Subcutaneous adipose tissue (tissue), 4 donors: ENCODE data around the gene GALNT9. TPM values are rescaled to one million over a fixed set of nuclear protein-coding genes. Genes with fewer than 3 reads are reported as not detected.

Experiments
- total RNA-seq, 4 donors: library from RNA; depleted of rRNA; stranded (reverse); fragments of >200 nt; gene quantifications; one replicate each; pipeline ENCODE4 v1.1.0, GENCODE V29; 2016
- TF ChIP-seq, protein P1 (sequence below): fragments of 450-650 bp; IDR thresholded peaks from one replicate; pipeline ENCODE4 v1.5.1; 2016; ENCODE audit warnings: low read depth, mild to moderate bottlenecking, control low read depth, antibody characterized with exemption, moderate library complexity

GALNT9 gene
- total RNA-seq, 4 donors from 2014 or later: not detected

GRCh38 chr12:132276827-132277373 is 52.5 kb downstream of the GALNT9 start:
- TF ChIP-seq, protein P1, sequence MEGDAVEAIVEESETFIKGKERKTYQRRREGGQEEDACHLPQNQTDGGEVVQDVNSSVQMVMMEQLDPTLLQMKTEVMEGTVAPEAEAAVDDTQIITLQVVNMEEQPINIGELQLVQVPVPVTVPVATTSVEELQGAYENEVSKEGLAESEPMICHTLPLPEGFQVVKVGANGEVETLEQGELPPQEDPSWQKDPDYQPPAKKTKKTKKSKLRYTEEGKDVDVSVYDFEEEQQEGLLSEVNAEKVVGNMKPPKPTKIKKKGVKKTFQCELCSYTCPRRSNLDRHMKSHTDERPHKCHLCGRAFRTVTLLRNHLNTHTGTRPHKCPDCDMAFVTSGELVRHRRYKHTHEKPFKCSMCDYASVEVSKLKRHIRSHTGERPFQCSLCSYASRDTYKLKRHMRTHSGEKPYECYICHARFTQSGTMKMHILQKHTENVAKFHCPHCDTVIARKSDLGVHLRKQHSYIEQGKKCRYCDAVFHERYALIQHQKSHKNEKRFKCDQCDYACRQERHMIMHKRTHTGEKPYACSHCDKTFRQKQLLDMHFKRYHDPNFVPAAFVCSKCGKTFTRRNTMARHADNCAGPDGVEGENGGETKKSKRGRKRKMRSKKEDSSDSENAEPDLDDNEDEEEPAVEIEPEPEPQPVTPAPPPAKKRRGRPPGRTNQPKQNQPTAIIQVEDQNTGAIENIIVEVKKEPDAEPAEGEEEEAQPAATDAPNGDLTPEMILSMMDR: no peak

DNA sequence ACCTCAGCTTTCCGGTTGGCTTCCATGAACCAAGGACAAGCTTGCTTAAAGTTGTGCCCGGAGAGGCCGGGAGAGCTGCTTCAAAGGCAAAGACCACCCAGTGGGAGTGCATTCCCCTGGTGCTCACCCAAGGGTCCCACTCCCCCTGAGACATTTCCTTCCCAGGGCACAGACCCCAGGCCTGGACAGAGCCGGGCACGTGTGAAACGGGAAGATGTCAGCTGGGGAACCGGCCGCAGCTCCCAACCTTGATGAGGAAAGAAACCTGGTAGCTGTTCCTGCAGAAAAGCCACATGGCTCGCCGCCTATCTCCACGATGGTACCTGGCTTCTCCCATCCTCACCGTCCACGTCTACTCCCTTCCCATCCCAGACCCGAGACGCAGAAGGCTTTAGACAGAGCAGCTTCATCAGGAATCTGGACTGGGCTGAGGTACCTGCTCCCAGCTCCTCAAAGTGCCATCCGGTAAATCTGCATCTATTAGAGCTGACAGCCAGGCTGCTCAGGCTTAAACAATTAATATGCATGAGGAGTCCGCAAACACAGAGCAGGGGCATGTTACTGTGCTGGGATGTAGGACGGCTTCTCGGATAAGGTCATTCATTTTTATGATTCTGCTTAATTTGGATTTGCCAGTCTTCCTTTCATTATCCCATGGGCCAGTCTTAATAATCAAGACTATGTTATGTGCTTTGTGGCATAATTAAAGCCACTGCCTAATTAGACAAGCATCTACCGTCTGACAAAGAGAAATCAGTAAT is 53.1 kb downstream of the GALNT9 start:
- TF ChIP-seq, protein P1: no peak

DNA sequence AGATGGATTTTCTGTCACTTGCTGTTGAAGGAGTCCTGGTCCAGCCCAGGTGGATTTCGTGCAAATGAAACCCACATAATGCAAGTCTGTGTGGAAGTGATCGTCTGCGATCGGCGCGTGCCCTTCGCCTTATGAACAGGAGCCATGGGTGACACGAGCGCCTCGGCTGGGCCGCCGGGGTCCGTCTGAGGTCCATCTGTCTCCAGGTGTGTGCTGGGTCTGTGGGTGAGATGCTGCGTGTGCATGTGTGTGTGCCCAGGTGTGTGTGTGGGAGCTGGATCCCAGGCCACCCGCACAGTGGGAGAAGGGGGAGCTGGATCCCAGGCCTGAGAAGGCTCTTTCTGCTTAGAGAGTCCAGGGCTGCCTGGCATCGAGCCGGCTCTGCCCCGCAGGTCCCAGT is 53.8 kb downstream of the GALNT9 start:
- TF ChIP-seq, protein P1: no peak

- TF ChIP-seq, protein P1: no peak
Measured at GRCh38 chr12:132275110-132275531, 54.3 kb downstream of the GALNT9 start.

DNA sequence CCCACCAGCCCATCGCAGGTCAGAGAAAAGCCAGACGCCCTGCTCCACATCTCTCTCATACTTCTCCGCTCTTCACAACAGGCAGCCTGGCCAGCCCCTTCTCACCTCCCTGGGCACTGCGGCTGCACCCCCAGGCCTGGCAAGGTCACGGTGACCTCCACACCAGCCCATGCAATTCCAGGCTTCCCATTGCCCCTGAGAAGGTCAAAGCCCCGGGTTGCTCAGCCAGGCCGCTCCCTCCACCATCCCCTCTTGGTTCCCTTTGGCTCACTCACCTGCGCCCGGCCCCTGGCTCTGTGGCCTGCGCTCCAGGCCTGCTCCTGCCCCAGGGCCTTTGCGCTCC is 55.4 kb downstream of the GALNT9 start:
- TF ChIP-seq, protein P1: no peak

GRCh38 chr12:132272711-132273110 is 56.7 kb downstream of the GALNT9 start:
- TF ChIP-seq, protein P1: no peak

DNA sequence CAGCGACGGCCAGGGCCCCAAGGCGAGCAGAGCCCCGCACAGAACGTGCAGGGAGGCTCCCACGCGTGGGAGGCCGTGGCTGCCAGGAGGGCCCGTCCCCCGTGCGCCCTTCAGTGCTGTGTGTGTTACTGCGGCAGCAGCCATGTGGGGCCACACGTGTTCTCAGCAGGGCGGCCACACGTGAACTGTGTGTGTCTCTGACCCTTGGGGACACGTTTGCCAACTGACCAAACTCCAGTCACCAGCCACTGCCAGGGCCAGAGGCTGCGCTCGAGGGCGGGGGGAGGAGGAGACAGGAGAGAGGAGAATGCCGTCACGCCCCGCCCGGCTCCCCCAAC is 57.7 kb downstream of the GALNT9 start:
- TF ChIP-seq, protein P1: no peak
